Caco-2 (cell line): ENCODE data around the gene PRRX2. TPM values are rescaled to one million over a fixed set of nuclear protein-coding genes. Genes with fewer than 3 reads are reported as not detected.

ENCODE experiments used
- BruUV-seq: library from RNA; stranded (reverse); fragments of 400-500 nt; replicated peaks from 2 replicates; lab custom pipeline; 2021; lab: Mats Ljungman, UMichigan
- CTCF ChIA-PET: fragments of 300-600 bp; sonication (Branson Sonifier 250); formaldehyde crosslinking; loops from one replicate; lab custom pipeline; 2022; ENCODE audit warnings: antibody characterized with exemption; lab: Charles Lee
- POLR2A ChIA-PET: fragments of 300-600 bp; sonication (Branson Sonifier 250); formaldehyde crosslinking; loops from one replicate; lab custom pipeline; 2022; ENCODE audit warnings: antibody characterized with exemption; lab: Charles Lee
- DNase-seq, 2 experiments: peaks; one replicate each; pipeline versions ENCODE4 v3.0.0 to v3.0.0-alpha.2; 2020 to 2022
- H3K27me3 ChIP-seq: replicated peaks from 2 replicates; pipeline ENCODE4 v1.6.0; 2011; ENCODE audit warnings: low read length; ENCODE audit not compliant: control insufficient read depth, insufficient read depth
- H3K36me3 ChIP-seq: 2 replicates; pipeline ENCODE4 v1.5.1; 2011; ENCODE audit warnings: low read length; ENCODE audit not compliant: control insufficient read depth, insufficient read depth
- H3K4me1 ChIP-seq: fragments of 250-450 bp; sonication (Bioruptor Pico); 2 replicates; pipeline ENCODE4 v1.5.1; 2020; ENCODE audit warnings: mild to moderate bottlenecking
- H3K4me3 ChIP-seq: 2 replicates; pipeline ENCODE4 v1.5.1; 2011; ENCODE audit warnings: low read depth, mild to moderate bottlenecking, control low read depth, low read length
- H3K9me3 ChIP-seq: fragments of 250-450 bp; sonication (Bioruptor Pico); 2 replicates; pipeline ENCODE4 v1.5.1; 2020; ENCODE audit warnings: mild to moderate bottlenecking, moderate library complexity
- H3K27ac Mint-ChIP-seq: one replicate; pipeline ENCODE4 v1.8.0; 2022; ENCODE audit warnings: mixed read lengths; ENCODE audit not compliant: unreplicated experiment
- H3K27me3 Mint-ChIP-seq: one replicate; pipeline ENCODE4 v1.8.0; 2022; ENCODE audit warnings: mixed read lengths; ENCODE audit not compliant: insufficient read depth, unreplicated experiment
- H3K36me3 Mint-ChIP-seq: one replicate; pipeline ENCODE4 v1.8.0; 2022; ENCODE audit warnings: mild to moderate bottlenecking, mixed read lengths; ENCODE audit not compliant: insufficient read depth, unreplicated experiment
- H3K4me1 Mint-ChIP-seq: one replicate; pipeline ENCODE4 v1.8.0; 2022; ENCODE audit warnings: low read depth, mixed read lengths; ENCODE audit not compliant: unreplicated experiment
- H3K4me3 Mint-ChIP-seq: one replicate; pipeline ENCODE4 v1.8.0; 2022; ENCODE audit warnings: mild to moderate bottlenecking, moderate library complexity, mixed read lengths; ENCODE audit not compliant: unreplicated experiment
- H3K9me3 Mint-ChIP-seq: one replicate; pipeline ENCODE4 v1.8.0; 2022; ENCODE audit warnings: mixed read lengths; ENCODE audit not compliant: unreplicated experiment
- CTCF ChIP-seq, 2 experiments: fragments of 200-600 bp in 1 of 2; IDR thresholded peaks; 1 replicate in 1 of 2; 2 replicates in 1 of 2; pipeline versions ENCODE4 v1.5.1 to v1.8.0; 2011 to 2022; ENCODE audit warnings: antibody characterized with exemption in 1 of 2, control low read depth in 1 of 2, inconsistent platforms in 1 of 2, low read depth in 1 of 2, low read length in 1 of 2, mild to moderate bottlenecking in 1 of 2, moderate library complexity in 1 of 2; ENCODE audit not compliant: insufficient read depth in 1 of 2, severe bottlenecking in 1 of 2, unreplicated experiment in 1 of 2
- intact Hi-C: fragments of 100-400 bp; cut with micrococcal nuclease; formaldehyde crosslinking; loops from one replicate; pipeline ENCODE4 v1.10.0; 2022; ENCODE audit not compliant: unreplicated experiment
- total RNA-seq: library from RNA; stranded (reverse); gene quantifications from 2 replicates; pipeline ENCODE4 v1.2.3, GENCODE V29; 2022

PRRX2 gene
- total RNA-seq, 1 experiment from 2014 or later = not detected

GRCh38 chr9:129737479-129738274 is 72.2 kb downstream of the PRRX2 start:
- BruUV-seq = no TSS peak
- POLR2A ChIA-PET = interaction anchor here (0.6 kb wide), 1 partner anchor 12 kb away, joined by 5 read pairs; no protein-coding TSS in a partner anchor
- no peaks in the 10 kb centered on the region for H3K36me3 ChIP-seq
- H3K9me3 ChIP-seq = no peaks in the 10 kb centered on the region
- H3K27me3 ChIP-seq = no peaks in the 10 kb centered on the region
- Mint-ChIP-seq H3K36me3 (no peaks in the 10 kb centered on the region), H3K9me3 (no peaks in the 10 kb centered on the region), H3K27ac (no peak overlapping the region), H3K27me3 (peaks cover under 1% of the 10 kb centered on the region), H3K4me3 (peak overlapping the region; percentile 67), H3K4me1 (no peaks in the 10 kb centered on the region)
- H3K4me1 ChIP-seq = no peaks in the 10 kb centered on the region
- H3K4me3 ChIP-seq = peak overlapping the region; percentile 56
- CTCF ChIA-PET = interaction anchor here (0.6 to 1.8 kb wide), 19 partner anchors 9 to 597 kb away, joined by 3 to 22 read pairs (median 5); partner anchors contain the start of genes ASB6, PTGES and TOR1A
- peak; percentile 89 to 96 for TF ChIP-seq CTCF (IDR thresholded peaks at IDR 0.05; ENCODE audit: insufficient read depth in 1 of 2, low read depth in 1 of 2, low read length in 1 of 2, severe bottlenecking in 1 of 2, unreplicated experiment in 1 of 2)
- peak; percentile 80 to 90 for DNase-seq
- intact Hi-C loops = loop anchor here (1.0 to 2.0 kb wide), 3 partner anchors 46 to 95 kb away; partner anchors contain the start of gene ASB6

- no peak for TF ChIP-seq CTCF (IDR thresholded peaks at IDR 0.05; ENCODE audit: insufficient read depth in 1 of 2, low read depth in 1 of 2, low read length in 1 of 2, severe bottlenecking in 1 of 2, unreplicated experiment in 1 of 2)
- BruUV-seq = no TSS peak
- no peaks in the 10 kb centered on the region for H3K4me1 ChIP-seq
- Mint-ChIP-seq H3K27me3 (no peaks in the 10 kb centered on the region), H3K36me3 (no peaks in the 10 kb centered on the region), H3K4me3 (no peak overlapping the region), H3K9me3 (no peaks in the 10 kb centered on the region), H3K27ac (no peak overlapping the region), H3K4me1 (no peaks in the 10 kb centered on the region)
- H3K9me3 ChIP-seq = no peaks in the 10 kb centered on the region
- intact Hi-C loops = no loop called here
- H3K27me3 ChIP-seq = no peaks in the 10 kb centered on the region
- no peak for DNase-seq
- ChIA-PET CTCF (interaction anchor here (0.6 kb wide), 1 partner anchor 10 kb away, joined by 8 read pairs; no protein-coding TSS in a partner anchor), POLR2A (no interaction called here)
- no peaks in the 10 kb centered on the region for H3K36me3 ChIP-seq
- H3K4me3 ChIP-seq = no peak overlapping the region
These were observed 74.0 kb downstream of the PRRX2 start for GRCh38 chr9:129739432-129739831.

GRCh38 chr9:129740174-129740573 is 74.7 kb downstream of the PRRX2 start:
- intact Hi-C loops = no loop called here
- Histone ChIP-seq H3K27me3 (no peaks in the 10 kb centered on the region), H3K9me3 (no peaks in the 10 kb centered on the region), H3K4me1 (no peaks in the 10 kb centered on the region), H3K4me3 (no peak overlapping the region), H3K36me3 (no peaks in the 10 kb centered on the region)
- Mint-ChIP-seq H3K27me3 (no peaks in the 10 kb centered on the region), H3K27ac (no peak overlapping the region), H3K4me1 (no peaks in the 10 kb centered on the region), H3K36me3 (no peaks in the 10 kb centered on the region), H3K4me3 (no peak overlapping the region), H3K9me3 (no peaks in the 10 kb centered on the region)
- ChIA-PET CTCF (interaction anchor here (0.6 kb wide), 1 partner anchor 20 kb away, joined by 3 read pairs; no protein-coding TSS in a partner anchor), POLR2A (no interaction called here)
- DNase-seq = no peak
- no TSS peak for BruUV-seq
- no peak for TF ChIP-seq CTCF (IDR thresholded peaks at IDR 0.05; ENCODE audit: insufficient read depth in 1 of 2, low read depth in 1 of 2, low read length in 1 of 2, severe bottlenecking in 1 of 2, unreplicated experiment in 1 of 2)
